NCI-H510A treated with DMSO at 0.1 percent for 48 hours (cell line): ENCODE data around the gene DAPK1.

Experiments used
- DNase-seq: peaks from one replicate; lab custom pipeline; 2025; lab: John Stamatoyannopoulos, UW

The DAPK1 gene

GRCh38 chr9:87569518-87569917 lies 71.9 kb downstream of the DAPK1 start:
- DNase-seq, result no peak

GRCh38 chr9:87570000-87570908 lies 72.6 kb downstream of the DAPK1 start:
- DNase-seq, result peak; percentile 68

- no peak for DNase-seq
Measured at GRCh38 chr9:87572719-87573118, 75.1 kb downstream of the DAPK1 start.

DNA sequence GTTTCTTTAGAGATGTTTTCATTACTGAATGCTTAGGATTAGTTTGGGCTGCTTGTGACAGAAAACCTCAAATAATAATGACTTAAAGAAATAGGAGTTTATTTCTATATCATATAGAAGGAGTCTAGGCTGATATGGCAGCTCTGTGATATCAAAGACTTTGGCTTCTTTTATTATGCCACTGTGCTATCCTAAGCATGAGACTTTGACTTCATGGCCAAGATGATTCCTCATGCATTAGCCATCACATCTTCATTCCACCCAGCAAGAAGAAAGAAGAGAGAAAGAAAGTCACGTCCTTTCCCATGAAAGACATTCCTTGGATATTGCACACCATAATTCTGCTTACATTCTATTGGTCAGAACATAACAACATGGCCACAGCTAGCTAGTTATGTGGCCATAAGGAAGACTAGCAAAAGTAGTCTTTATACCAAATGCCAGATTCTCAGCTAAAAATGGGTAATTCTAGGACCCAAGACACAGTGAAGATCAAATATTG lies 76.2 kb downstream of the DAPK1 start:
- DNase-seq, result no peak

DNA sequence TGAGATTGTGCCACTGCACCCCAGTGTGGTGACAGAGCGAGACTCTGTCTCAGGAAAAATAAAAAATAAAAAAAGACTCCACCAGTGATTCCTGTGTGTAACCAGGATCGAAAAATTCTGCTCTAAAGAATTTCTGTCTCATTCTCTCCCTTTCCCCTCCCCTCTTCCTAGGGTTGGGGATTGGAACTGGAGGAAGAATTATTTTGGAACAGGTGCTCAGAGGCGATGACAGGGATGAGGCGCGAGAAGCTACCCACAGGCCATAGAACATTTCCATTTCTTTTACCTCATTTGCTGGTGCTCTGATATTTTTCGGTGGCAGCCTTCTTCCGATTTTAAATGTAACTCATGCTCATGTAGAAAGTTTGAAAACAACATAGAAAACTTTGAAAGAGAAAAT lies 80.1 kb downstream of the DAPK1 start:
- DNase-seq, result no peak

DNA sequence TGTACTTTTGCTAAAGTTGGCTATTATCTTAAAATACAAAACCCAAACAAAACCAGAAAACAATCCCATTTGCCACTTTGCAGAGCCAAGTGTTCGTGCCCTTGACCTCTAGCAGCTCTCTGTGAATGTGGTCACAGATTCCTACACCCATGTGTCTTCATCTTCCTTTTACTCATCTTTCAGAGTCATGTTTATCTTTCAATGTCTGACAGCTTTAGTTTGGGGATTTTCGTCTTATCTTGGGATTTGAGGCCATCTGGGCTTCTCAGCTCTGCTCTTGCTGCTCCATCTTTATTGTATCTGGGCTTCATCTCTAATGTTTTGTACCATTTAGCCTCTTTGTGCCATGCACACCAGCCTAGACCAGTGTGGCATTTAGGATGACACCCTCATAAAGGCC lies 81.0 kb downstream of the DAPK1 start:
- DNase-seq, result no peak

- no peak for DNase-seq
Measured at GRCh38 chr9:87579781-87580541, 82.3 kb downstream of the DAPK1 start.

DNA sequence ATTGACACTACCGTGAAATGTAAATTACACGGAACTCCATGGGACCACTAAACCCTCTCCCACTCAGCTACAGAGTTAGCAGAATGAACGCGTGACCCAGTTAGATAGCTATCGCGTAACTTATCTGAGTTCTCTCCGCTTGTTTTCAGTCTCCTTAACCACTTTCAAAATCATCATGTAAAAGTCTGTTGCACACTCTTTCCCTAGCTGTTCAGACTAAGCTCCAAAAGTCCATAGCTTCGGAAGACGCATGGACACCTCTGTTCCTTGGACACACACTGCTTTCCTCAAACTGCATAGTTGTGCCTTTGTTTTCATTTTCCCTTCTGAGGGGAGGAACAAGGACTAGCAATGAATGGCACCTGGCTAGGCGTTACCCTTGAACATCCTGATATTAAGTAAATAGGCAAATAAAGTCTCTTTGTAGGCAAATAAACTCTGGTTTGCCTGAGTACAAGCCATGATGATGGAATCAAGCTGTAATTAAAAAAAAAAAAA lies 83.3 kb downstream of the DAPK1 start:
- DNase-seq, result peak; percentile 16

GRCh38 chr9:87581513-87581912 lies 83.8 kb downstream of the DAPK1 start:
- no peak for DNase-seq

- no peak for DNase-seq
Measured at GRCh38 chr9:87581949-87582637, 84.4 kb downstream of the DAPK1 start.

DNA sequence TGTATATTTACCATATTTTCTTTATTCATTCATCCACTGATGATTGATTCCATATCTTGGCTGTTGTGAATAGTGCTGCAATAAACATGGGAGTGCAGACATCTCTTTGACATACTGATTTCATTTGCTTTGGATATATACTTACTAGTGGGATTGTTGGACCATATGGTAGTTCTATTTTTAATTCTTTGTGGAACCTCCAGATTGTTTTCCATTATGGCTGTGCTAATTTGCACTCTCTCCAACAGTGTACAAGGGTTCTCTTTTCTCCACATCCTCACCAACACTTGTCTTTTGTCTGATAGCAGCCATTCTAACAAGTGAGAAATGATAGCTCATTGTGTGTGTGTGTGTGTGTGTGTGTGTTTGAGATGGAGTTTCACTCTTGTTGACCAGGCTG lies 86.7 kb downstream of the DAPK1 start:
- no peak for DNase-seq

- no peak for DNase-seq
Measured at GRCh38 chr9:87585123-87585855, 87.6 kb downstream of the DAPK1 start.

- no peak for DNase-seq
Measured at GRCh38 chr9:87586731-87587355, 89.2 kb downstream of the DAPK1 start.

- no peak for DNase-seq
Measured at GRCh38 chr9:87587356-87587745, 89.7 kb downstream of the DAPK1 start.

DNA sequence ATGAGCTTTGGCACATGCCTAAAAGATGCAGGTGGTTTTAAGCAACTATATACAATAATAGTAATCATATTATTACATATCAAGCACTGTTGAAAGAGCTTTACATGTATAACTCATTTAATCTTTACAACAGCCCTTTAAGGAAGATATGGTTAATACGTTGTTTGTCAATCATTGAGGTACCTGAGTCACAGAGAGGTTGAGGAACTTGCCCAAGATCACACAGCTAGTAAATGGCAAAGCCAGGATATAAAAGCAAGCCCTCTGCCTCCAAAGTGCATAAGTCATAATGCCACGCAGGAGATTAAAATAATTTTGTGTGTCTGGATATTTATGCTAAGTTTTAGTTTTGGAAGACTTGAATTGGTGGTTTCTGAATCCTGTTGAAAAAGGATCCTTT lies 90.2 kb downstream of the DAPK1 start:
- no peak for DNase-seq

- no peak for DNase-seq
Measured at GRCh38 chr9:87588339-87588738, 90.7 kb downstream of the DAPK1 start.

DNA sequence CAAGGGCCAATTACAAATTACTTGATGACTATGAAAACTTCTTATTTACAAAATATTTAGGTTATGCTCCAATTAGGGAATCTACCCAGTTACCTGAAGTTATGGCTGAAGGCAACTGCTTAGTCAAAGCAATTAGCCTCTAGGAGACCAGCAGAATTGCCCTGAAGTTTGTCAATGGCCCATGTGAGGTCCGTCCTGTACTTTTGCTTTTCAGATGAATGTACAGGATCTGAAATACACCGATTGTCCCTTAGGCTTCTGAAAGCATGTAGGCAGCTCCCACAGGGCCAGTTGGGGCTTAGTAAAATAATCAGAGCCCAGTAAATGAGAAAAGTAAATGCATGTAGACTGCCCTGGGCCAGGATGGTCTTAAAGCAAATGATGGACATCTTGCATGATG lies 93.3 kb downstream of the DAPK1 start:
- DNase-seq, result no peak

DNA sequence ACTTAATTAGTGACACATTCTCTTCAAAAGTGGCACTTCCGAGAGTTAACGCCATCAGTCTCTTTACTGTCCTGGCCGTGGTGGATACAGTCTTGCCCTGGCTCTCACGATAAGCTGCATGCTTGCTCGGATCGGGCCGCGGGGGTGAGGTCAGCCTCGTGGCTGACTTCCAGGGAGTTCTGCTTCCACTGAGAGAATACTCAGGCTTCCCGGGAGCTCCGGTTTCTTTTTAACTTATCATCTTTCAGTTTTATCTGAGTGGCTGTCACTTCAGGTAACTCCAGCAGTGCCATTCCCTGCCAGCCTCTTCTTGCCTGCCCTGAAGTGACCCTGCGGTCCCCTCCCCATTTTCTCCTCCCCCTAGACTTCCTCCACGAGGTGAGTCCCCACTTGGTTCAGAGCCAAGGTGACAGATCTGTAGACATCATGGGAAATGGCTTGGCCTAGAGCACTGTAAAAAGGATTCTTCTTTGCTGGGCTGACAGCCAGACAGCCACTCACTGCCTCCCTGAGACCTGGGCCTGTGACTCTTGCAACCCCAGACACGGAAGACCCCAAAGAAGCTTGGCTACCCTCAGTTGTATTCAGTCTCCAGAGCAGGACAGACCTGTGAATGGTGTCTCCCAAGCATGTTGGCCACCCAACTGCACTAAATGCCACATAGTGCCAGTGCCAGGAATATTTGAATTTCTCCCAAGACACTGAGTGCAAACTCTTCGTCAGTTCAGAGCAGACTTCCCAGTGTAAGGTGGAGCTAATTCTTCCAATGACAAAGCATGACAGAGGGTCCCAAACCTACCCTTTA lies 95.1 kb downstream of the DAPK1 start:
- peak; percentile 9 for DNase-seq

- DNase-seq, result no peak
Measured at GRCh38 chr9:87593359-87593980, 95.8 kb downstream of the DAPK1 start.

- DNase-seq, result no peak
Measured at GRCh38 chr9:87594194-87594593, 96.5 kb downstream of the DAPK1 start.
